PC-3 (cell line): Measurements from ENCODE around the gene CDC34. TPM values are rescaled to one million over a fixed set of nuclear protein-coding genes. Genes with fewer than 3 reads are reported as not detected.
A peak's percentile ranks its signal among the peaks of the same experiment; 100 is the strongest.

Experiments
- ATAC-seq: fragments of 200-7000 bp; cut with Tn5 transposase; 2 replicates; pipeline ENCODE4 v1.9.1; 2020; ENCODE audit warnings: mild to moderate bottlenecking, moderate library complexity
- BruUV-seq: library from RNA; stranded (reverse); fragments of 400-500 nt; replicated peaks from 2 replicates; lab custom pipeline; 2021; lab: Mats Ljungman, UMichigan
- CTCF ChIA-PET: fragments of 300-600 bp; sonication (Branson Sonifier 250); formaldehyde crosslinking; loops from one replicate; lab custom pipeline; 2022; ENCODE audit warnings: antibody characterized with exemption; lab: Charles Lee
- POLR2A ChIA-PET: fragments of 300-600 bp; sonication (Branson Sonifier 250); formaldehyde crosslinking; loops from one replicate; lab custom pipeline; 2022; ENCODE audit warnings: antibody characterized with exemption; ENCODE audit not compliant: unreplicated experiment; lab: Charles Lee
- DNase-seq: peaks from one replicate; pipeline ENCODE4 v3.0.0-alpha.2; 2015
- H2AFZ ChIP-seq: fragments of 300-600 bp; sonication (generic); 2 replicates; pipeline ENCODE4 v1.6.0; 2016; ENCODE audit warnings: antibody characterized with exemption, low read length
- H3F3A ChIP-seq: fragments of 300-600 bp; sonication (generic); one replicate; pipeline ENCODE4 v1.6.0; 2017; ENCODE audit warnings: antibody characterized with exemption, low read length, control low read depth, mild to moderate bottlenecking; ENCODE audit not compliant: unreplicated experiment
- H3K27ac ChIP-seq: fragments of 300-600 bp; sonication (generic); 2 replicates; pipeline ENCODE4 v1.5.1; 2016; ENCODE audit warnings: mild to moderate bottlenecking, low read length
- H3K27me3 ChIP-seq: fragments of 300-600 bp; sonication (generic); 2 replicates; pipeline ENCODE4 v1.6.1; 2016; ENCODE audit warnings: low read length, mixed read lengths
- H3K36me3 ChIP-seq: fragments of 300-600 bp; sonication (generic); 2 replicates; pipeline ENCODE4 v1.6.1; 2016; ENCODE audit warnings: low read depth, mixed run types, low read length, mixed read lengths
- H3K4me1 ChIP-seq: fragments of 300-600 bp; sonication (generic); 2 replicates; pipeline ENCODE4 v1.5.1; 2016; ENCODE audit warnings: low read length; ENCODE audit not compliant: insufficient read depth
- H3K4me2 ChIP-seq: fragments of 300-600 bp; sonication (generic); 2 replicates; pipeline ENCODE4 v1.6.0; 2016; ENCODE audit warnings: low read length
- H3K4me3 ChIP-seq: fragments of 300-600 bp; sonication (generic); 2 replicates; pipeline ENCODE4 v1.5.1; 2016; ENCODE audit warnings: mild to moderate bottlenecking, low read length, mixed read lengths
- H3K79me2 ChIP-seq: fragments of 300-600 bp; sonication (generic); 2 replicates; pipeline ENCODE4 v1.6.1; 2017; ENCODE audit warnings: low read length, mixed read lengths
- H3K9ac ChIP-seq: fragments of 300-600 bp; sonication (generic); 2 replicates; pipeline ENCODE4 v1.6.0; 2016; ENCODE audit warnings: mild to moderate bottlenecking, low read length
- H3K9me2 ChIP-seq: fragments of 300-600 bp; sonication (generic); replicated peaks from 2 replicates; pipeline ENCODE4 v1.6.1; 2016; ENCODE audit warnings: mixed run types, low read length, mixed read lengths
- H3K9me3 ChIP-seq: fragments of 300-600 bp; sonication (generic); 2 replicates; pipeline ENCODE4 v1.6.1; 2016; ENCODE audit warnings: low read length, mixed read lengths
- H4K20me1 ChIP-seq: fragments of 300-600 bp; sonication (generic); 2 replicates; pipeline ENCODE4 v1.6.1; 2016; ENCODE audit warnings: low read length, mixed read lengths
- EZH2 ChIP-seq: fragments of 300-600 bp; sonication (generic); IDR thresholded peaks from one replicate; pipeline ENCODE4 v1.6.1; 2017; ENCODE audit warnings: antibody characterized with exemption, mild to moderate bottlenecking, low read length; ENCODE audit not compliant: unreplicated experiment
- EZH2phosphoT487 ChIP-seq: fragments of 300-600 bp; sonication (generic); IDR thresholded peaks from 2 replicates; pipeline ENCODE4 v1.6.1; 2018; ENCODE audit warnings: mild to moderate bottlenecking, antibody characterized with exemption, low read length, borderline replicate concordance
- intact Hi-C: fragments of 100-400 bp; cut with micrococcal nuclease; formaldehyde crosslinking; loops from 2 replicates; pipeline ENCODE4 v1.9.0; 2023
- total RNA-seq: library from RNA; depleted of rRNA; stranded (reverse); fragments of >200 nt; gene quantifications from 2 replicates; pipeline ENCODE4 v1.2.3, GENCODE V29; 2014
- TF ChIP-seq, protein P1 (sequence below): fragments of 300-600 bp; sonication (generic); conservative IDR thresholded peaks from 2 replicates; pipeline ENCODE4 v1.5.1; 2017; ENCODE audit warnings: antibody characterized with exemption, low read depth, mild to moderate bottlenecking, low read length

Gene CDC34
- total RNA-seq, 1 experiment from 2014 or later = 119 TPM

DNA sequence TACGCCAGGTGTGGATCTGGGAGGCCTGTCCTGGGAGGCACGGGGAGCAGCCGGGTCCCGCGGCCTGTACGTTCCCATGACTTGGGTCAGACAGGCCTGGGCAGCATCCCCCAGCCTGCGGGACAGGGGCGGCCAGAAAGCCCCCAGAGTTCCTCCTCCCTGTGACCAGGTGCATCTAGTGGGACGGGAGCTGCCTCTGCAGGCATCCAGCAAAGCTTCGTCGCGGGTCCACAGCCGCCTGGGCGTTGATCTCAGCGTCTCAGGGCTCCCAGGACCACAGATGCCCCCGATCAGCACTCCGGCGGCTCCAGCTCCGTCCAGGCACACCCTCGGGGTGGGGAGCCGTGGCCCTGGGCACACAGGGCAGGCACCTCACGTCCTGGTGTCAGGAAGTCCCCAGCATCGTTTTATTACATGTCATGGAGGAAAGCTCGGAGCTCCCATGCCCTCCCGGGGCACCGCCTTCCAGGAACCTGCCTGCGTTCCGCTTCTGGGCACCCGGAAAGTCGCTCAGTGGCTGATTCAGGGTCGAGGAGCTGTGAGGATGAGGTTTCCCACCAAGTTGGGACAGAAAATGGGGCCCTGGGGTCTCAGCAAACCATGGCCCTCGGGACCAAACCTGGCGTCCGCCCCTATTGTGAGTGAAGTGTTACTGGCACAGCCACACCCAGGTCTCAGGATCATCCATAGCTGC is 10.8 kb downstream of the CDC34 start:
- Histone ChIP-seq H3F3A (no peaks in the 10 kb centered on the region), H3K79me2 (no peaks in the 10 kb centered on the region), H3K36me3 (no peaks in the 10 kb centered on the region), H3K27ac (no peak overlapping the region), H4K20me1 (no peaks in the 10 kb centered on the region), H3K4me3 (no peak overlapping the region), H2AFZ (no peak overlapping the region), H3K4me2 (no peak overlapping the region), H3K9me3 (no peaks in the 10 kb centered on the region), H3K9me2 (no peaks in the 10 kb centered on the region), H3K27me3 (no peaks in the 10 kb centered on the region), H3K4me1 (no peaks in the 10 kb centered on the region), H3K9ac (no peak overlapping the region)
- ChIA-PET POLR2A (no interaction called here), CTCF (no interaction called here)
- DNase-seq = no peak
- intact Hi-C loops = no loop called here
- no peak for ATAC-seq
- TF ChIP-seq EZH2phosphoT487 (no peak), EZH2 (no peak)
- TF ChIP-seq, protein P1, sequence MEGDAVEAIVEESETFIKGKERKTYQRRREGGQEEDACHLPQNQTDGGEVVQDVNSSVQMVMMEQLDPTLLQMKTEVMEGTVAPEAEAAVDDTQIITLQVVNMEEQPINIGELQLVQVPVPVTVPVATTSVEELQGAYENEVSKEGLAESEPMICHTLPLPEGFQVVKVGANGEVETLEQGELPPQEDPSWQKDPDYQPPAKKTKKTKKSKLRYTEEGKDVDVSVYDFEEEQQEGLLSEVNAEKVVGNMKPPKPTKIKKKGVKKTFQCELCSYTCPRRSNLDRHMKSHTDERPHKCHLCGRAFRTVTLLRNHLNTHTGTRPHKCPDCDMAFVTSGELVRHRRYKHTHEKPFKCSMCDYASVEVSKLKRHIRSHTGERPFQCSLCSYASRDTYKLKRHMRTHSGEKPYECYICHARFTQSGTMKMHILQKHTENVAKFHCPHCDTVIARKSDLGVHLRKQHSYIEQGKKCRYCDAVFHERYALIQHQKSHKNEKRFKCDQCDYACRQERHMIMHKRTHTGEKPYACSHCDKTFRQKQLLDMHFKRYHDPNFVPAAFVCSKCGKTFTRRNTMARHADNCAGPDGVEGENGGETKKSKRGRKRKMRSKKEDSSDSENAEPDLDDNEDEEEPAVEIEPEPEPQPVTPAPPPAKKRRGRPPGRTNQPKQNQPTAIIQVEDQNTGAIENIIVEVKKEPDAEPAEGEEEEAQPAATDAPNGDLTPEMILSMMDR = no peak
- no TSS peak for BruUV-seq

DNA sequence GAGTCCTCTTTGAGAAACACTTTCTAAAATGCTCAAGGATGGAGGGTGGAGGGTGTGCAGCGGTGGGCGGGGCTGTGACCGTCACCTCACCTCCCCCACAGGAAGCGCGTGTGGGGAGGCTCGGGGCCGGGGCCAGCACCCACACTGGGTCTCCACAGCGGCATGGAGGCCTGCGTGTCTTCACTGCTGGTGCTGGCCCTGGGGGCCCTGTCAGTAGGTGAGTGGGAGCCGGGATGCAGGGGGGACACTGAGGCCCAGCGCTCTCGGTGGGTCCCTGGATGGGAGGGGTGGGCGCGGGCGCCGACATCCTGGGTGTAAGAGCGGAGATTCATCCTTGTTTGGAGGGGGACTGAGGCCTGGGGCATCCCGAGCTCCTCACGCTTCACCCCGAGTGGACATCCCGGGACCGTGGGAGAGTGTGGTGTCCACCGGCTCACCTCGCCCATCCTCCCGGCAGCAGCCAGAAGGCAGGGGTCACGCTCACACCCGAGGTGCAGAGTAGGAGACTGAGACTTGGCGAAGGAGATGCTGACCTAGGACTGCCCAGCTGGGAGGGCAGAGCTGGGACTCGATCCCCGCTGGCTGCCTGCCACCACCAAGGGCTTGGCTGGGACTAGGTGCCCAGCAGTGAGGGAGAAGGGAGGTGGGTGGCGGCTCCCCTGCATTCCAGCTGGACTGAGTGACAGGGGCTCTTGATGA is 12.5 kb downstream of the CDC34 start, which contains the start of gene GZMM:
Gene GZMM (plus strand): TSS at position 144 of the 699 bp plus-strand sequence. CDS start 19 bp downstream, at position 163.
- Histone ChIP-seq H3K79me2 (no peaks in the 10 kb centered on the region), H3K9me2 (no peaks in the 10 kb centered on the region), H3K4me1 (no peaks in the 10 kb centered on the region), H3K27ac (no peak within 1 kb of the TSS), H4K20me1 (no peaks in the 10 kb centered on the region), H3K27me3 (no peaks in the 10 kb centered on the region), H3K4me3 (no peak within 1 kb of the TSS), H2AFZ (no peak within 1 kb of the TSS), H3K9me3 (no peaks in the 10 kb centered on the region), H3K36me3 (no peaks in the 10 kb centered on the region), H3F3A (no peaks in the 10 kb centered on the region), H3K4me2 (no peak within 1 kb of the TSS), H3K9ac (no peak within 1 kb of the TSS)
- TSS peak; percentile 15 for BruUV-seq
- intact Hi-C loops = no loop called here
- DNase-seq = no peak
- no peak for ATAC-seq
- POLR2A ChIA-PET = no interaction called here
- CTCF ChIA-PET = no interaction called here
- TF ChIP-seq, protein P1 = no peak
- TF ChIP-seq EZH2 = no peak
- TF ChIP-seq EZH2phosphoT487 = no peak

DNA sequence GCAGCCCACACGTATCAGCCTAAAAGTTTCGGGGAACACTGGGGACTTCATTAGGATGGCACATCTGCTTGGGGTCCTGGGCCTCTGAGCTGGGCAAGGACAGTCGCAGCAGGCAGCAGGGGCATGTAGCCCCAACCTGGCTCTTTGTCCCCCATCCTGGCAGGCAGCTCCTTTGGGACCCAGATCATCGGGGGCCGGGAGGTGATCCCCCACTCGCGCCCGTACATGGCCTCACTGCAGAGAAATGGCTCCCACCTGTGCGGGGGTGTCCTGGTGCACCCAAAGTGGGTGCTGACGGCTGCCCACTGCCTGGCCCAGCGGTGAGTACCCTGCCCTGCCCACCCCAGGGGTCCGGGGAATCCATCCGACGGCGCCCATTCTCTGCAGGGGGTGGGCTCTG is 15.6 kb downstream of the CDC34 start:
- no peaks in the 10 kb centered on the region for H3F3A ChIP-seq
- no peak overlapping the region for H3K4me2 ChIP-seq
- ChIA-PET CTCF (no interaction called here), POLR2A (no interaction called here)
- no peak for TF ChIP-seq EZH2phosphoT487
- TF ChIP-seq, protein P1 = no peak
- TF ChIP-seq EZH2 = no peak
- H3K4me3 ChIP-seq = no peak overlapping the region
- no peak overlapping the region for H3K9ac ChIP-seq
- no peak for ATAC-seq
- no peaks in the 10 kb centered on the region for H3K36me3 ChIP-seq
- no peak overlapping the region for H2AFZ ChIP-seq
- H3K27ac ChIP-seq = no peak overlapping the region
- H3K9me3 ChIP-seq = no peaks in the 10 kb centered on the region
- intact Hi-C loops = no loop called here
- no peaks in the 10 kb centered on the region for H3K9me2 ChIP-seq
- H3K27me3 ChIP-seq = no peaks in the 10 kb centered on the region
- BruUV-seq = no TSS peak
- H3K4me1 ChIP-seq = no peaks in the 10 kb centered on the region; the same call in 1 of the 2 replicates
- no peak for DNase-seq
- no peaks in the 10 kb centered on the region for H3K79me2 ChIP-seq
- H4K20me1 ChIP-seq = no peaks in the 10 kb centered on the region
